ENCODE results near the gene TNPO3.

DNA sequence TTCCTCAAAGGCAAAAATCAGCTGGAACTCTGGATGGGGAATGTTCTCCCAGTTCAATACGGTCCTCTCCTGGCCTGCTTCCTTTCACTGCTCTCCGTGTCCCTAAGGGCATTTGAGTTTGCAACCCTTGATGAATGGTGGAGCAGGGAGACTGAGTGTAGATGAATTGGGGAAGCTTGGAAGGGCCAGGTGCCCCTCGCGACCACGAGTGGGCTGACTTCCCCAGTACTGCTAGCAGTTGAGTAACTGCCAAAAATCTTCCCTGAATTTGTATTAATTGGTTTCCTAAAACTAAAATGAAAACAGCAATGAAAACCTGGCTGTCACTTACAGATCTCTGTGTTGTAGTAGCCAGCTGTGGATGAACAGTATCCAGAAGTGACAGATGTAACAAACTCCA, 103.6 kb downstream of the TNPO3 start:
- TF ChIP-seq, protein P1, sequence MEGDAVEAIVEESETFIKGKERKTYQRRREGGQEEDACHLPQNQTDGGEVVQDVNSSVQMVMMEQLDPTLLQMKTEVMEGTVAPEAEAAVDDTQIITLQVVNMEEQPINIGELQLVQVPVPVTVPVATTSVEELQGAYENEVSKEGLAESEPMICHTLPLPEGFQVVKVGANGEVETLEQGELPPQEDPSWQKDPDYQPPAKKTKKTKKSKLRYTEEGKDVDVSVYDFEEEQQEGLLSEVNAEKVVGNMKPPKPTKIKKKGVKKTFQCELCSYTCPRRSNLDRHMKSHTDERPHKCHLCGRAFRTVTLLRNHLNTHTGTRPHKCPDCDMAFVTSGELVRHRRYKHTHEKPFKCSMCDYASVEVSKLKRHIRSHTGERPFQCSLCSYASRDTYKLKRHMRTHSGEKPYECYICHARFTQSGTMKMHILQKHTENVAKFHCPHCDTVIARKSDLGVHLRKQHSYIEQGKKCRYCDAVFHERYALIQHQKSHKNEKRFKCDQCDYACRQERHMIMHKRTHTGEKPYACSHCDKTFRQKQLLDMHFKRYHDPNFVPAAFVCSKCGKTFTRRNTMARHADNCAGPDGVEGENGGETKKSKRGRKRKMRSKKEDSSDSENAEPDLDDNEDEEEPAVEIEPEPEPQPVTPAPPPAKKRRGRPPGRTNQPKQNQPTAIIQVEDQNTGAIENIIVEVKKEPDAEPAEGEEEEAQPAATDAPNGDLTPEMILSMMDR (IDR thresholded peaks at IDR 0.05) = no peak
- TF ChIP-seq, protein P2, sequence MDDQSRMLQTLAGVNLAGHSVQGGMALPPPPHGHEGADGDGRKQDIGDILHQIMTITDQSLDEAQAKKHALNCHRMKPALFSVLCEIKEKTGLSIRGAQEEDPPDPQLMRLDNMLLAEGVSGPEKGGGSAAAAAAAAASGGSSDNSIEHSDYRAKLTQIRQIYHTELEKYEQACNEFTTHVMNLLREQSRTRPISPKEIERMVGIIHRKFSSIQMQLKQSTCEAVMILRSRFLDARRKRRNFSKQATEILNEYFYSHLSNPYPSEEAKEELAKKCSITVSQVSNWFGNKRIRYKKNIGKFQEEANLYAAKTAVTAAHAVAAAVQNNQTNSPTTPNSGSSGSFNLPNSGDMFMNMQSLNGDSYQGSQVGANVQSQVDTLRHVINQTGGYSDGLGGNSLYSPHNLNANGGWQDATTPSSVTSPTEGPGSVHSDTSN (IDR thresholded peaks at IDR 0.05) = no peak
- peak; percentile 35; the same call in 1 of the 2 replicates for TF ChIP-seq GATA2 (CRISPR knock-in tag; IDR thresholded peaks at IDR 0.05)

Data from SK-N-SH (cell line).